ENCODE measurements around the gene CRYZ.
"Not testable (repeated sequence)": the region's sequence is repeated elsewhere in the genome, so short reads cannot be mapped to it uniquely, and the experiment has no call there.

The CRYZ gene, protein sequence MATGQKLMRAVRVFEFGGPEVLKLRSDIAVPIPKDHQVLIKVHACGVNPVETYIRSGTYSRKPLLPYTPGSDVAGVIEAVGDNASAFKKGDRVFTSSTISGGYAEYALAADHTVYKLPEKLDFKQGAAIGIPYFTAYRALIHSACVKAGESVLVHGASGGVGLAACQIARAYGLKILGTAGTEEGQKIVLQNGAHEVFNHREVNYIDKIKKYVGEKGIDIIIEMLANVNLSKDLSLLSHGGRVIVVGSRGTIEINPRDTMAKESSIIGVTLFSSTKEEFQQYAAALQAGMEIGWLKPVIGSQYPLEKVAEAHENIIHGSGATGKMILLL

GRCh38 chr1:74732960-74733603, at the start of gene CRYZ, which contains the start of gene TYW3:
Gene CRYZ (minus strand): TSS chr1:74733050. CDS start chr1:74724821, 8,229 bp downstream.
Gene TYW3 (plus strand): TSS chr1:74733152. CDS start chr1:74733245, 93 bp downstream.
- DNase-seq: peak; percentile 82 to 93

DNA sequence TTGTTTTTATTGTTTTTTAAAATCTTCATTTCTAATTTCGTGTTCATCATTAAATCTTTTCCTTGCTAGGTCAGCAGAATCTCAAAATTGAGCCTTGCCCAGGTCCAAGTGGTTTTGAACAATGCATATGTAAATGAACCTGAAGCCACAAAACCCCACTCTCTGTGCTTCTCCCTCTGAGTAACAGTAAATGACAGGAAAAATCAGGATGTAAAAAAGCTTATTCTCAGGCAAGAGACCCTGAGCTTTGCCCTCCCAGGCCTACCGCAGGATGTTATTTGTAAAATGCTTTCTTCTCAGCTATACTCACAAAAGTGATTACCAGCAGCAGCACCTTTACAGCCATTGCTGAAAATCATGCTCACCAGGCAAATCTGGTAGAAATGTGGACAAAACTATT, 47.7 kb upstream of the CRYZ start:
- no peak for DNase-seq

GRCh38 chr1:74779750-74780149, 46.9 kb upstream of the CRYZ start:
- no peak for DNase-seq

- DNase-seq: no peak
These were observed 44.7 kb upstream of the CRYZ start for GRCh38 chr1:74777525-74777924.

DNA sequence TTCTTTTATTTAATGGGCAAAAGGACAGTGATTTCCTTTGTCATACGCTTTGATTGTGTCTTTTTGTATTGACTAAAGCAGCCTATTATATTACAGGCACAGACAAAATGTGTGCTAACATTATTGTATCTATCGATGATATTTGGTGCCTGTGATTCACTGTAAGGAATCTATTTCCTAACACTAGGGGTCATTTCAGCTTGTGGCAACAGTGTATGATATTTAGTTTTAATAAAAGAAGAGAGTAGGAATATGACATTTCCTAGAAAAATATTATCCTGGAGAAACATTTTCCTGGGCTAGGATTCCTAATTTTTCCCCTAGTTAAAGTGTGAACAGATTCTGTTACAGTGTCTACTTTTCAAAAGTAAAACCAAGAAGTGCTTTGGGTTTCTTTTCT, 42.9 kb upstream of the CRYZ start:
- DNase-seq: no peak

- DNase-seq: peak in 1 of 2 experiments; percentile 39
These were observed 40.7 kb upstream of the CRYZ start for GRCh38 chr1:74773582-74773981.

GRCh38 chr1:74772945-74773344, 40.1 kb upstream of the CRYZ start:
- DNase-seq: no peak

DNA sequence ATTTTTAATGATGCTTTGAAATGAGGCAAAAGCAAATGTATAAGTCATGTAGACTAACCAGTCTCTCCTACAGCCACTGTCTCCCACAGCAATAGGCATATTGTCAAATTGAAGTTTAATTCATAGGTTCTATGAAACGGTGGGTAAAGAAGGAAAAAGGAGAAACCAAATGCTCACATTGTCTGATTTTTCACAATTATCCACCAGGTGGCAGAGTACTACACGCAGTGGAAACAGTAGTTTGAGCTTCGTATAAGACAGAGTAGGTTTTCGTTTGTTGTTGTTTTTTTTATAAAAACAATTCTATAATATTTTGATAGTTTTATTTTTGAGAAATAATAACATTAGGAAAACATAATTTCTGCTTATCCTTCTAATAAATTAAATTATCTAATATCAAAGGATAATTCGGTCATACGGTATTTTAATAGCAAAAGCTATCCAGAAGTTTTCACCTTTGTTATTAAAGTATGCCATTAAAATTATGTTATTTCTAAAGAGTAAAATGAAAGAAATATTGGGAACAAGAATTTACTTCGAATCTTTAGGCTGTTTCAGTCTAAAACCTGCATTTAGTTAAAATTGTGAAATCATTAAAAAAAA, 39.2 kb upstream of the CRYZ start:
- DNase-seq: peak; percentile 46 to 75

- no peak for DNase-seq
These were observed 34.6 kb upstream of the CRYZ start for GRCh38 chr1:74767490-74767889.

DNA sequence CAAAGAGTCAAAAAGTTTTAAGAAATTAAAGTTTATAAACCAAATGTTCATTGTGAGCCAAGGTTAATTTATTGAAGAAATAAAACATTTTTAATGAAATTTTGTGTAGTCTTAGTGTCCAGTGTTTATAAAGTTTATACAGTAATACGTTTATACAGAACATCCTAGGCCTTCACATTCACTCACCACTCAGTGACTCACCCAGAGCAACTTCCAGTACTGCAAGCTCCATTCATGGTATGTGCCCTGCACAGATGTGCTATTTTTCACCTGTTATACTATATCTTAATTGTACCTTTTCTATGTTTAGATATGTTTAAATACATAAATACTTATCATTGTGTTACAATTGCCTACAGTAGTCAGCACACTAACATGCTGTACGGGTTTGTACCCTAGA, 33.7 kb upstream of the CRYZ start:
- DNase-seq: no peak

GRCh38 chr1:74763807-74764206, 31.0 kb upstream of the CRYZ start:
- no peak for DNase-seq

GRCh38 chr1:74756650-74757049, 23.8 kb upstream of the CRYZ start:
- not testable (repeated sequence) for DNase-seq

DNA sequence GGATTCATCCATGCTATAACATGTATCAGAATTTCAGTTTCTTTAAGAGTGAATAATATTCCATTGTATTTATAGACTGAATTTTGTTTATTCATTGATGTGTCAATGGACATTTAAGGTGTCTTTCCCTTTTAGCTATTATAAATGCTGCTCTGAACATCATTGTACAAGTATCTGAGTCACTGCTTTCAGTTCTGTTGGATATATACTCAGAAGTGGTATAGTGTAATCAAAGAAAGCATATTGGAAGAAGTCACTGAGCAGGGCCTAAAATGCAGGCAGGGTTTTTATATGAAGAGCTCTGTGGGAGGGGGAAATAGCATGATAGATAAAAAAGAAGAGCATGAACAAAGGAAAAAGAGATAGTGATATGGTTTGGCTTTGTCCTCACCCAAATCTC, 22.6 kb upstream of the CRYZ start:
- no peak for DNase-seq

DNA sequence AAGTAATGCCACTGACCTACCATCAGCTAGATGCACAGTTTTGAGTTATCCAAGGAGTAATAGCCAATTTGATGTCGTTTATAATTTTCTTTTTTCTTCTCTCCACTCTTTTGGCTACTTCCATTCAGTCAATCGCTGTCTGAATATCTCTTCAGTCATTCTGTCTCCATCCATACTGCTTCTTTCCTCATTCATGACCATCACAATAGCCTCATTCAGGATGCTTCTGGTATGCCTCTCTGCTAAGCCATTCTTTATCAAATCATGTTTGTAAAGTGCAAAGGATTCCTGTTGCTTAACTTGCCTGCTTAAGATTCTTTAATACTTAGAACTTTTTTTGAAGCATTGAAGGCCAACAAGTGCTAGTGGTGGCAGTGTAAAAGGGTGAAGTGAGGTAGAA, 20.3 kb upstream of the CRYZ start:
- no peak for DNase-seq

GRCh38 chr1:74748960-74749359, 16.1 kb upstream of the CRYZ start:
- no peak for DNase-seq

GRCh38 chr1:74745247-74745646, 12.4 kb upstream of the CRYZ start:
- DNase-seq: not testable (repeated sequence)

GRCh38 chr1:74740307-74740980, 7.6 kb upstream of the CRYZ start:
- not testable (repeated sequence) for DNase-seq

DNA sequence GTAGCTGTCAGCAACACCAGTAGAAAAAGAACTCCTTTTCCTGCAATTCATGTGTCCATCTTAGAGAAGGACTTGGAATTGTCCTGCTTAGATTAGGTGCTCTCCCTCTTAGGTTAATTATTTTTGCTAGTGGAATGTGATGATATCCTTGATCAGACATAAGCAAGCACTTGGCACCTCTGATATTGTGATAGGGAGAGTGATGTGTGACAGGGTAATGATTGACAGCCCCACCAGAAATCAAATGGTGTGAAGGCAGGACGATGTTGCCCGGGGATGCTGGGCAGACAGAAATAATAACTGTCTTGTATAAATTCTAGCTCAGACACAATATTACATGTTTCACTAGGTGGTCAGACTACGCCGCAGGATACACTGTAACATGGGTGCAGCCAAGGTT, 4.5 kb upstream of the CRYZ start:
- no peak for DNase-seq

GRCh38 chr1:74733604-74734484, 994 bp upstream of the CRYZ start:
- peak; percentile 58 to 84 for DNase-seq

DNA sequence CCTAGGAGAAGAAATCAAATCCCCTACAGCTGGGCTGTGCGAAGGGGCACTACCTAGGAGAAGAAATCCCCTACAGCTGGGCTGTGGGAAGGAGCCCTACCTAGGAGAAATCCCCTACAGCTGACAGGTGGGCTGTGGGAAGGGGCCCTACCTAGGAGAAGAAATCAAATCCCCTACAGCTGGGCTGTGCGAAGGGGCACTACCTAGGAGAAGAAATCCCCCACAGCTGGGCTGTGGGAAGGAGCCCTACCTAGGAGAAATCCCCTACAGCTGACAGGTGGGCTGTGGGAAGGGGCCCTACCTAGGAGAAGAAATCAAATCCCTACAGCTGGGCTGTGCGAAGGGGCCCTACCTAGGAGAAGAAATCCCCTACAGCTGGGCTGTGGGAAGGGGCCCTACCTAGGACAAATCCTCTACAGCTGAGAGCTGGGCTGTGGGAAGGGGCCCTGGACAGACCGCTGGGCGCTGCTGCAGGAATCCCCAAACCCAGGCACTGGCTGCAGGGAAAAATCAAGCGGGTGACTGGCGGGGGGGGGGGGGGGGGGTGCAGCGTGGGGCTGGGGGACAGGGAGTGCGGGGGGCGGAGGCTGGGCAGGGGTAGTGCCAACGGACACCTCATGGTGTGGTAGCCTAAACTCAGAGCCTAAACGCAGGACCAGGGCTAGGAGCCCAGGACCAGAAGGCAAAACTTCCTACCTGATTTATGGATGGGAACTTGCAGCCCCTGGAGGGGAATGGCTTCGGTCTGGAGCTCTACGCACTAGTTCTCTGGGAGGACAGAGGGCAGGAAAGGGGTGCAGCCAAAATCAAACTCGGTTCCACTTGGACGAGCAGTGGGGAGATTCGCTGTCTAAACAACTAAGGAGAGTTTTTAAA, 541 bp downstream of the CRYZ start:
- DNase-seq: not testable (repeated sequence)

DNA sequence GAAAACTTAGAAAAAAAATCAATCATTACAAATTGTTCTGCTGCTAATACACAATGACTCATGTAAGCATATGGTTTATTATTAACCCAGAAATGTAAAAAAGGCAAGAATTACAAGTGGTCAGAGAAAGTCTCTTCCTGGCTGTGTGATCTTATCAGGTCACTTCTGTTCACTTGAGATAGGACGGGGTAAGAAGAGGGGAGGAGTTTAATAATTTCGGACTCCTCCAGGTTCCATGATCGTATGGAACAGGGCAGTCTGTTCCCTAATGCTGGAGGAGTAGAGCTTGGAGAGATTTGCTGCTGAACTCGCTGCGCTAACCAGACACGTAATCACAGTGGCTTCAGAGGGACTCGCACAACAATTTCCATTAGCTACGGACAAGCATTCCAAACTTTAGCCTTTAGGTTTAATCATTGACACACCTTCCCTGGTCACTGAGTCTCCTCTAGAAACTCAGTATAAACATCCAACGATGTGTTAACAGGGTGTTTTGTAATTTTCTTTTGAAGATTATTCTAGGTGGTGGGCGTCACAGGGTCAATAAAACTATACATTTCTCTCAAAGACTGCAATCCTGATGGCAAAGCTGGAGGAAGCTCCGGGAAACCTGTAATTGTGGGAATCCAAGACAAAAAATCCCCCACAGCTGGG, 1.3 kb downstream of the CRYZ start:
- DNase-seq: no peak

All from NCI-H2081 (cell line).